Measurements from ENCODE around the gene GIPR. TPM values are rescaled to one million over a fixed set of nuclear protein-coding genes. Genes with fewer than 3 reads are reported as not detected.
A peak's percentile ranks its signal among the peaks of the same experiment; 100 is the strongest.
"Not testable (repeated sequence)": the region's sequence is repeated elsewhere in the genome, so short reads cannot be mapped to it uniquely, and the experiment has no call there.

Gene GIPR
- total and polyA plus RNA-seq, 4 donors, result 0.45 to 2.4 TPM; not detected in 2

- intact Hi-C loops (cut with DNase I), result loop anchor here in 1 of 2 donors (10.0 kb wide), 1 partner anchor 1332 kb away; the partner anchor contains the start of gene TMEM160
- Histone ChIP-seq H3K27me3 (ENCODE audit: control insufficient read depth in 1 of 2, insufficient read depth in 2 of 2, low read length in 1 of 2) (no peaks in the 10 kb centered on the region), H3K36me3 (ENCODE audit: control insufficient read depth in 1 of 2, insufficient read depth in 2 of 2, low read length in 1 of 2) (no peaks in the 10 kb centered on the region), H3K27ac (ENCODE audit: low read depth in 1 of 2, low read length in 2 of 2) (no peak overlapping the region), H3K4me1 (ENCODE audit: control insufficient read depth in 1 of 2, insufficient read depth in 2 of 2, low read length in 2 of 2) (no peaks in the 10 kb centered on the region), H3K4me3 (ENCODE audit: low read length in 2 of 2) (no peak overlapping the region), H3K9me3 (ENCODE audit: control insufficient read depth, low read length) (no peaks in the 10 kb centered on the region)
- ATAC-seq (ENCODE audit: low FRiP score) (no peak), DNase-seq (no peak)
- 94 to 96% methylated on average over 22 to 25 of the region's 25 CpGs for WGBS, 2 donors
These were observed 44.7 kb downstream of the GIPR start for GRCh38 chr19:45712699-45713067.

GRCh38 chr19:45713141-45713540 lies 45.1 kb downstream of the GIPR start:
- no peak overlapping the region for H3K4me3 ChIP-seq (ENCODE audit: low read length in 2 of 2)
- 90 to 91% methylated on average over 14 to 15 of the region's 15 CpGs for WGBS, 2 donors
- intact Hi-C loops (cut with DNase I), result loop anchor here in 1 of 2 donors (10.0 kb wide), 1 partner anchor 1332 kb away; the partner anchor contains the start of gene TMEM160
- H3K36me3 ChIP-seq (ENCODE audit: control insufficient read depth in 1 of 2, insufficient read depth in 2 of 2, low read length in 1 of 2), result no peaks in the 10 kb centered on the region
- no peaks in the 10 kb centered on the region for H3K4me1 ChIP-seq (ENCODE audit: control insufficient read depth in 1 of 2, insufficient read depth in 2 of 2, low read length in 2 of 2)
- no peak overlapping the region for H3K27ac ChIP-seq (ENCODE audit: low read depth in 1 of 2, low read length in 2 of 2)
- H3K9me3 ChIP-seq (ENCODE audit: control insufficient read depth, low read length), result no peaks in the 10 kb centered on the region
- no peaks in the 10 kb centered on the region for H3K27me3 ChIP-seq (ENCODE audit: control insufficient read depth in 1 of 2, insufficient read depth in 2 of 2, low read length in 1 of 2)
- ATAC-seq (ENCODE audit: low FRiP score) (no peak), DNase-seq (no peak)

GRCh38 chr19:45715139-45715538 lies 47.1 kb downstream of the GIPR start:
- Histone ChIP-seq H3K9me3 (ENCODE audit: control insufficient read depth, low read length) (no peaks in the 10 kb centered on the region), H3K27me3 (ENCODE audit: control insufficient read depth in 1 of 2, insufficient read depth in 2 of 2, low read length in 1 of 2) (no peaks in the 10 kb centered on the region), H3K36me3 (ENCODE audit: control insufficient read depth in 1 of 2, insufficient read depth in 2 of 2, low read length in 1 of 2) (no peaks in the 10 kb centered on the region), H3K27ac (ENCODE audit: low read depth in 1 of 2, low read length in 2 of 2) (no peak overlapping the region), H3K4me1 (ENCODE audit: control insufficient read depth in 1 of 2, insufficient read depth in 2 of 2, low read length in 2 of 2) (no peaks in the 10 kb centered on the region), H3K4me3 (ENCODE audit: low read length in 2 of 2) (no peak overlapping the region)
- ATAC-seq (ENCODE audit: low FRiP score), result no peak
- intact Hi-C loops (cut with DNase I), result loop anchor here in 1 of 2 donors (5.0 to 10.0 kb wide), 2 partner anchors 52 to 1330 kb away; partner anchors contain the start of genes SIX5 and TMEM160
- DNase-seq, result no peak
- 96% methylated on average over 3 of the region's 3 CpGs for WGBS, 2 donors

- ATAC-seq (ENCODE audit: low FRiP score) (no peak), DNase-seq (no peak)
- Histone ChIP-seq H3K4me3 (ENCODE audit: low read length in 2 of 2) (peak overlapping the region; percentile 35 to 64), H3K4me1 (ENCODE audit: control insufficient read depth in 1 of 2, insufficient read depth in 2 of 2, low read length in 2 of 2) (no peaks in the 10 kb centered on the region), H3K9me3 (ENCODE audit: control insufficient read depth, low read length) (no peaks in the 10 kb centered on the region), H3K27me3 (ENCODE audit: control insufficient read depth in 1 of 2, insufficient read depth in 2 of 2, low read length in 1 of 2) (no peaks in the 10 kb centered on the region), H3K27ac (ENCODE audit: low read depth in 1 of 2, low read length in 2 of 2) (no peak overlapping the region), H3K36me3 (ENCODE audit: control insufficient read depth in 1 of 2, insufficient read depth in 2 of 2, low read length in 1 of 2) (no peaks in the 10 kb centered on the region)
- 1% methylated on average over 24 of the region's 24 CpGs for WGBS, 2 donors
- intact Hi-C loops (cut with DNase I), result loop anchor here in 1 of 2 donors (5.0 to 10.0 kb wide), 2 partner anchors 51 to 1328 kb away; partner anchors contain the start of genes SIX5 and TMEM160
These were observed 48.5 kb downstream of the GIPR start for GRCh38 chr19:45716359-45717130.

- 0% methylated on average over 51 of the region's 51 CpGs for WGBS, 2 donors
These were observed 49.3 kb downstream of the GIPR start for GRCh38 chr19:45717131-45717982.

GRCh38 chr19:45717983-45718650 lies 50.1 kb downstream of the GIPR start:
- ATAC-seq (ENCODE audit: low FRiP score) (no peak), DNase-seq (peak in 1 of 2 donors; percentile 58)
- Histone ChIP-seq H3K27ac (ENCODE audit: low read depth in 1 of 2, low read length in 2 of 2) (peak overlapping the region in 1 of 2 donors; percentile 77), H3K4me1 (ENCODE audit: control insufficient read depth in 1 of 2, insufficient read depth in 2 of 2, low read length in 2 of 2) (no peaks in the 10 kb centered on the region), H3K4me3 (ENCODE audit: low read length in 2 of 2) (peak overlapping the region; percentile 14 to 47), H3K27me3 (ENCODE audit: control insufficient read depth in 1 of 2, insufficient read depth in 2 of 2, low read length in 1 of 2) (no peaks in the 10 kb centered on the region), H3K36me3 (ENCODE audit: control insufficient read depth in 1 of 2, insufficient read depth in 2 of 2, low read length in 1 of 2) (no peaks in the 10 kb centered on the region), H3K9me3 (ENCODE audit: control insufficient read depth, low read length) (no peaks in the 10 kb centered on the region)
- intact Hi-C loops (cut with DNase I), result loop anchor here in 1 of 2 donors (5.0 to 10.0 kb wide), 2 partner anchors 49 to 1327 kb away; partner anchors contain the start of genes SIX5 and TMEM160
- 51 to 52% methylated on average over 12 of the region's 12 CpGs for WGBS, 2 donors

More at GRCh38 chr19:45717131-45717982, 49.3 kb downstream of the GIPR start:
- no peaks in the 10 kb centered on the region for H3K4me1 ChIP-seq (ENCODE audit: control insufficient read depth in 1 of 2, insufficient read depth in 2 of 2, low read length in 2 of 2)
- DNase-seq (peak; percentile 99), ATAC-seq (ENCODE audit: low FRiP score) (peak; percentile 99)
- no peaks in the 10 kb centered on the region for H3K27me3 ChIP-seq (ENCODE audit: control insufficient read depth in 1 of 2, insufficient read depth in 2 of 2, low read length in 1 of 2)
- H3K36me3 ChIP-seq (ENCODE audit: control insufficient read depth in 1 of 2, insufficient read depth in 2 of 2, low read length in 1 of 2), result no peaks in the 10 kb centered on the region
- intact Hi-C loops (cut with DNase I), result loop anchor here in 1 of 2 donors (5.0 to 10.0 kb wide), 2 partner anchors 50 to 1327 kb away; partner anchors contain the start of genes SIX5 and TMEM160
- peak overlapping the region in 1 of 2 donors; percentile 77 for H3K27ac ChIP-seq (ENCODE audit: low read depth in 1 of 2, low read length in 2 of 2)
- peak overlapping the region; percentile 35 to 64 for H3K4me3 ChIP-seq (ENCODE audit: low read length in 2 of 2)
- H3K9me3 ChIP-seq (ENCODE audit: control insufficient read depth, low read length), result no peaks in the 10 kb centered on the region

GRCh38 chr19:45720065-45720464 lies 52.0 kb downstream of the GIPR start:
- ATAC-seq (ENCODE audit: low FRiP score); H3K36me3 ChIP-seq (ENCODE audit: control insufficient read depth in 1 of 2, insufficient read depth in 2 of 2, low read length in 1 of 2); H3K27me3 ChIP-seq (ENCODE audit: control insufficient read depth in 1 of 2, insufficient read depth in 2 of 2, low read length in 1 of 2); H3K9me3 ChIP-seq (ENCODE audit: control insufficient read depth, low read length); DNase-seq; H3K4me1 ChIP-seq (ENCODE audit: control insufficient read depth in 1 of 2, insufficient read depth in 2 of 2, low read length in 2 of 2); H3K27ac ChIP-seq (ENCODE audit: low read depth in 1 of 2, low read length in 2 of 2); H3K4me3 ChIP-seq (ENCODE audit: low read length in 2 of 2); intact Hi-C loops (cut with DNase I): not testable (repeated sequence)
- 96 to 97% methylated on average over 11 of the region's 11 CpGs for WGBS, 2 donors

- intact Hi-C loops (cut with DNase I); H3K9me3 ChIP-seq (ENCODE audit: control insufficient read depth, low read length); H3K36me3 ChIP-seq (ENCODE audit: control insufficient read depth in 1 of 2, insufficient read depth in 2 of 2, low read length in 1 of 2); ATAC-seq (ENCODE audit: low FRiP score); DNase-seq; H3K4me1 ChIP-seq (ENCODE audit: control insufficient read depth in 1 of 2, insufficient read depth in 2 of 2, low read length in 2 of 2); H3K4me3 ChIP-seq (ENCODE audit: low read length in 2 of 2); H3K27ac ChIP-seq (ENCODE audit: low read depth in 1 of 2, low read length in 2 of 2); H3K27me3 ChIP-seq (ENCODE audit: control insufficient read depth in 1 of 2, insufficient read depth in 2 of 2, low read length in 1 of 2): not testable (repeated sequence)
- WGBS, 2 donors, result 92 to 94% methylated on average over 18 of the region's 18 CpGs
These were observed 60.7 kb downstream of the GIPR start for GRCh38 chr19:45728683-45729082.

Measured in aorta (tissue), 5 donors.